HG03139 (cell line): Measurements from ENCODE around the gene SLC41A3.

Source experiments
- ATAC-seq: cut with Tn5 transposase; IDR thresholded peaks from one replicate; pipeline ENCODE4 v1.9.1; 2021; ENCODE audit not compliant: unreplicated experiment

SLC41A3 gene

DNA sequence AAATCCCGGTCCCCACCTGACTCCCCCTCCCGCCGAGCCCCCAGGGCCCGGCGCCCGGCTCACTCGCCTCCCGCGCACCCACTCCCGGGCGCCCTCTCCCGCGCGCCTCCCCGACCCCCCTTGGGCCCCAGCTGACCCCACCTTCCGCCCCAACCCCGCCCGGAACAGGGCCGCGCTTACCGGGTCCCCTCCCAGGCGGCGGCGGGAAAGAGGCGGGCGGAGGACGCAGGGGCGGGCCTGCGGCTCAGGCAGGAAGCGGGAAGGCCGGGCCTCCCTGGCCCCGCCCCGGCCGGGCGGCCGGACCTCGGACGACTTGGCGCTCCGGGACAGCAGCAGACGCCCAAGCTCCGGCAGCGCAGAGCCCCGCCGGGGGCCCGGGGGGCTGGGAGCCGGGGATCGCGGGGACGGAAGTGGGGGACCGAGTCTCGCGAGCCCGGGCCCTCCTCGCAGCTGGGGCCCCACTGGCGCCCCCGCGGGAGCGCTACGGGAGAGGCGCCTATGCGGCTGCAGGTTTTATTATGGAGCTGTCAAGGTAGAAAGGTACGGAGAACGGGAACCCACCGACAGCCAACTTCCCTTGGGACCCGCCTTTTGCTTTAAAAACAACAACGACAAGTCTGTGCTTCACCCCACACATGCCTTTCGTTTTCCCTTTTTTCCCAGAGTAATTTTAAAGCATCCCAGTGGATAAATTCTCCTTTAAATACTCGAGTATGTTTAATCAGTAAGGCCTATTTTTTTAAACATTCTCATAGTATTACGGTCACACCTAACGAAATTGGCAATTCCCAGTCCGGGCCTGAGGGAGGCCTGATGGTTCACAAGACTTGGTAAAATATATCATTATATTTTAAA, at the start of gene SLC41A3:
Gene SLC41A3, minus strand, starts transcription at position 212 of the 855 bp plus-strand sequence. CDS start 15,905 bp downstream, outside the sequence.
- ATAC-seq = peak; percentile 91

DNA sequence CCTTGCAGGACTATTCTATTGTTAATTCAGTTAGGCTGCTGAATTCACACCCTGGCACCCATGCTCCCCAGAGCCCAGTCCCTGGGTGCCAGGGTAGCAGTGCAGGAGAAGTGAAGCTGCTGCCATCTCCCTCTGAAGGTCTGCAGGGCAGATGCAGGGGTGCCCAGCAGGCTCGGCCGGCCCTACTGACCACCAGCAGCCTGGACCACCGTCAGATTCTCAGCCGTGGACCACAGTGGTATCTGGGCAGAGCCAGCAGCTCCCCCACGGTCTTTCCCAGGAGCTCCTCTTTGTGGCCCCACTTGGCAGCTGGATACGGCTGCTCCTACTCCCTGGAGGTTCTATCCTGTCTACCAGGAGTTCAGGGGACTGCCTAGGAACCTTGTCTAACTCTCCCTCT, 49.7 kb upstream of the SLC41A3 start:
- ATAC-seq = no peak

DNA sequence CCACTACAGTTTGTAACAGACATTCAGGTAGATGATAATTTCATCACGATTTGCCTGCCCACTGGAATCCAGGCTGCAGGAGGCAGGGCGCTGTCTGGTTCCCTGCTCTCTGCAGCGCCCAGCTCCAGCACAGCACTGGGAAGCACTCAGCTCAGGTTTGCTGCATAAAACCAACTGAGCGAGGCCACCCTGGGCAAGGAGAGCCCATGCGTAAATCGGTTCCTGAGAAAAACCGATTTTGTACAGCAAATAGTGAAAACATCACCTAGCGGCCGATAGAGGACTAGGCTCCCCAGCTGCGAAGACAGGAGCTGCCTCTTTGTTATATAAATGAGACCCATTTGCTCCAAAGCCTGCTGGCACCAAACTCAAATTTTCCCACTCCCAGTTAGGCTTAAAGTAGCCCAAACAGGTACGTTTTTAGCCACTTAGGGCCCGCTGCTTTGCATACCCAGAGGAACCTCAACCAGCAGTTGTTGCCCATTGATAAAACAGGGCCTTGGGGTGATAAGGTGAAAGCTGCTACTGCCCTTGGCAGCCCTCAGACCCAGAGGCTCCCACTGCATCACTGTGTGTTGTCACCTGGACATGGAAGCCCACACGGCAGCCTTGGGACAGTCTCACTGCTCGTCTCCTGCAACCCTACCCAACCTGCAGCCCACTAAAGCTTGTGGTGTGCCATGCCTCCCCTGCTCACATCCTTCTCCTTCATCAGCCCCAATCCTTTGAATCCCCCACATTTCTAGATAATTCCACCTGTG, 49.0 kb upstream of the SLC41A3 start:
- ATAC-seq = no peak

DNA sequence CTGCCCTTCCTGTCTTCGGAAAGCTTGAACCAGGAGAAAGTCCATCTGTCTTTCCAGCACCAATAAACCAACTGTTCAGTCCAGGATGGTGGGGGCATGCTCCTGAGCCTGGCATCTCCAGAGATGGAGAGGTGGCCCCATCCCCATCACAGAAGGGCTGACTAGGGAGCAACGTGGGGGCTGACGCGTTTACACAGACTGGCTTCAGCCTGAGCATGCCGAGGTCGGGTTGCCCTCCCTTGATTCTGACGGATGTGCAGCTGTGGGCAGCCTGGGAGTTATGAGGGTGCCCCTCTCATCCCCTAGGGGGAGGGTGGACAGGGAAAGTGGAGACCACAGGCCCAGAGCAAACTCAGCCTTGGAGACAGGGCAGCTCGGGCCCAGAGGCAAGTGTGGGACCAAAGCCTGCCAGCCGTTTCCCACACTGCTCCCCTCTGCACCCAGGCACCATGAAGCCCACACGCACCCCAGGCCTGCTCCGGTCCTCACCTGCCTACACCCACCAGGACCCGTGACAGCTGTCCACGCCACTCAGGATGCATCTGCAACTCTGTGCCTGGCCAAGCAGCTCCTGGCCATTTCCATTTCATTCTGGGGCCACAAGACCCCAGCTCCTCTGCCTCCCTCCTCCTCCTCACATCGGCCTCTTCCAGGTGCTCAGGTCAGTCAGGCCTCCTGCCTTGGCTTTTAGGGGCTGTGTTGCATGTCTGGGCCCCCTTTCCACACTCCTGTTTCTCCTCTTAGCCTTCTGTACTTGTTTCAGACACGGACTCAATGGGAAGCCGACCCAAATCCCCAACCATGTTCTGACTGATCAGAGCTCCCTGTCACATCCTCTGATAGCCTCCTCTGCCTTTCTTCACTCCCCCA, 48.2 kb upstream of the SLC41A3 start:
- ATAC-seq = no peak

DNA sequence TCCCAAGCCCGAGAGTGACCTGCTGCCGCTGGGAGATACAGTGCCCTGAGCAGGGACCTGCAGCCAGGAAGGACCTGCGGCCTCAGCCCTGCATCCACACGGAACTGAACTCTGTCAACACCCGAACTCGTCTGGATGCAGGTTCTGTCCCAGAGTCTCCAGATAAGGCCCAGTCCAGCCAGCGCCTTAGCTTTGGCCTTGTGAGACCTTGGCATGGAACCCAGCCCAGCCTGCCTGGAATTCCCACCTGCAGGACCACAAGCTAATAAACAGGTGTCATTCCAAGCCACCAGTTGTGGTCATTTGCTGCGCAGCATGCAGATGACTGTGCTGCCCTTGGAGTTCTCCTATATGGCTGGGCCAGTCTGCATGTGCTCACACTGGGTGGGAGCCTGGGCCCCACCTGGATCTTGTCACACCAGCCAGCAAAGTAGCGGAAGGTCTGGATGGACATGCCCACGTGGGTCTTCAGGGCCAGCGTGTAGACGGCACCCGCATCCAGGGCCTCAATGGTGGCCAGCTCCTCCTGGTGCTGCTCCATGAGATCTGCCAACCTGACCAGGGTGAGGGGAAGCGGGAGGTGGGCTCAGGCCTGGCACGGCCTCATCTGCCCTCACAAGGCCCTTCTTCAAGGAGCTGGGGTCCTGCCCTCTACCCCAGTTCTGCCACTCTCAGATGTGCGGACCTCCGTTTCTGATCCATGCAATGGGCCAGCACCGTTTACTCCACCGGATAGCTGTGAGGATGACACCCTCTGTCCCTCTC, 47.2 kb upstream of the SLC41A3 start:
- no peak for ATAC-seq

DNA sequence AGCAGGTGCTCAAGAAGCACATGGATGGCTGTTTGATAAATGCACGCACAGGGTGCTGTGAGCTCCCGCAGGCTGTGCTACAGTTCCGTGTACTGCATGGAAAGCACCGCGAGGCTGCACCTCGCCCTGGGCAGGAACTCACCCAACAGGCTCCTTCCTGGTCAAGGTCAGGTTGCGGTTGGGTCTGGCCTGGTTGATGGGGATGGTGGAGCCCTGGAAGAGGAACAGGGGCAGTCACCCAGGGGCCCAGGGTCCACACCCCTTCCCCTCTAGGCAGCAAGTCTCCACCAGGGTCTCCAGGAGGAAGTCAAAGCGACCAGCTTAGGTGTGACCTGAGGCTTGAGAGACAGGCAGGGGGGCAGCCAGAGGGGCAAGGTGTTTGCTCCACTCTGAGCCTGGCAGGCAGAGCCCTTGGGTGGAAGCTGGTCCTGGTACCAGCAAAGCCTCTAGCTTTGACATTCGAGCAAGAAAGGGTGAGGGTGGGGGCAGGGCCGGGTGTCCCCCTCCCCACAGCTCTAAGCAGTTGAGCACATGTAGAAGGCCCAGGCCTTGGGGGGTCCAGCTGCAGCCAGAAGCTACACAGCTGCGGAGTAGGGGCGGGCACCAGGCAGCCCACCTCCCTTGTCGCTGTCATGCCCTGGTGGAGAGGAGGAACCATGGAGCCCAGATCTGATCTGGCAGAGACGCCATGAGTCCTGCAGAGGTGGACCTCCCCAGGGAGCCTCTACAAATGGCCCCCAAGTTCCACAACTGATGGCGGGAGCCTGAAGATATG, 46.3 kb upstream of the SLC41A3 start:
- no peak for ATAC-seq

DNA sequence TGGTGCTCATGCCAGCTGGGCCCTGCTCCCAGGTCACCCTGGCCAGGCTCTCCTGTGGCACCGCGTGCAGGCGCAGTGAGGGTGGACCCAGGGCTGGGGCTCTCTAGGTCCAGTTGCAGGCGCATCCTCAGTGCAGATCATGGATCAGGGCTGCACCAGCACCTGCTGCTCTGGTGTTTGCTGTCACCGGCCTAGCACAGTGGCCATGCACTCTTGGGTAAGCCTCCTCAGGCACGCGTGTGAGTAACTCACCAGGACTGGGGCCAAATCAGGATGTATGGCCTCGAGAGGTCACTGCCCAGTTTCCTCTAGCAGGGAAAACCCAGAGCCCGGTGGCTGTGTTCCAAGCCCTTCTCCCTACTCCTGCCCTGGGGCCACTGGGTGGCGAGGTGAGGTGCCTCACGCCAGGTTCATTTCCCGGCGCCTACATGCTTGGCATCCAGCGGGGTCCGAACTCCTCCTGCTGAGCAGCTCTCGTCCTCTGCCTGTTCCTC, 45.5 kb upstream of the SLC41A3 start:
- no peak for ATAC-seq

DNA sequence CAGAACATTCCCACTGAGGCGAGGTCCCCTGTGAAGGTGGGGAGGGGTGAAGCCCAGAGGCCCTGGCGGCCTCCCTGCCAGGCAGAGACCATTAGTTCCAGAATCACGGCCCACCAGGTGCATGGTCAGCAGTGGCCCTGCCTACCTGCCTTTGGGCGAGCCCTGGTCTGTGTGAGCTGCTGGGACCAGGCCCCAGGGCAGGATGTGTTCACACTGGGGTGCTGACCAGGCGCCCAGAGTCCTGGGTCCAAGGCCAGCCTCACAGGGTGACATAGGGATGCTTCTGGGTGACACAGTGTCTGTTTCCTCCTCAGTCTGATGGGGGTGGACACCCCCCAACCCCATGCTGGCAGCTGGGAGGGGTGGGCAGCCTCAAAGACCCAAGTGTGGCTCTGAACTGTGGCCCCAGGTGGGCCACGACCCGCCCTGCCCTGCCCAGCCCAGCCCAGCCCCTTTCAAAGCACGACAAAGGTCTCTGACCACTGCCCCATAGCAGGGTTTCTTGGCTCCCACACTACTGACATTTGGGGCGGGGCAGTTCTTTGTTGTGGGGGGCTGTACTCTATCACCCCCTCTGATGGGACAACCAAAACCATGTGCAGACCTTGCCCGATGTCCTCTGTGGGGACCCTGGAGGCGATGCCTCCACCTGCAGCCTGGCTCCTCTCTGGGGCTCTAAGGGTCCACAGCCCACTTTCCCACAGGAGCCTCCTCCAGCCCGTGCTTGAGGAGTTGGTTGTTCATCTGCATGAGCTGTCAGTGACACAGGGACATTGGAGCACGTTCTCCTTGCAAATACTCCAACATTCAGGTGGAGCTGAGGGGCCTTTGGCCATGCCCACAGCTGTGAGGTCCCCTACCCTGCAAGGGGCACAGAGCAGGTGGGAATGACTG, 44.8 kb upstream of the SLC41A3 start:
- ATAC-seq = no peak

DNA sequence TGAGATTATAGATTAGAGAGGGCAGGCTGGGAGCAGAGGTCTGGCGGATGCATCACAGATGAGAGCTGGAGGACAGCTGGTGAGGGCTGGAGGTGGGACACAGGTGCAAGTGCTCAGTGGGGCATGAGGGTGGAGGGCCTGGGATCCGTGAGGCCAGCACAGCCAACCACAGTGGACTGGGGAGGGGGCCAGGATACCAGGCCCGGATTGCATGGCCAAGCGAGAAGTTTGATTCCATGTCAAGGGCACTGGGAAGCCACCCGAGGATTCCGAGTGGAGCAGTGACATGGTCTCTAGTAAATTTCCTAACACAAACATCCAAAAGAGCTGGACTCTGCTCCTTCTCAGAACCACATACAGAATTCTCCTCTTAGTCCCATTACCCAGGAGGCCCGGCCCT, 44.0 kb upstream of the SLC41A3 start:
- no peak for ATAC-seq

DNA sequence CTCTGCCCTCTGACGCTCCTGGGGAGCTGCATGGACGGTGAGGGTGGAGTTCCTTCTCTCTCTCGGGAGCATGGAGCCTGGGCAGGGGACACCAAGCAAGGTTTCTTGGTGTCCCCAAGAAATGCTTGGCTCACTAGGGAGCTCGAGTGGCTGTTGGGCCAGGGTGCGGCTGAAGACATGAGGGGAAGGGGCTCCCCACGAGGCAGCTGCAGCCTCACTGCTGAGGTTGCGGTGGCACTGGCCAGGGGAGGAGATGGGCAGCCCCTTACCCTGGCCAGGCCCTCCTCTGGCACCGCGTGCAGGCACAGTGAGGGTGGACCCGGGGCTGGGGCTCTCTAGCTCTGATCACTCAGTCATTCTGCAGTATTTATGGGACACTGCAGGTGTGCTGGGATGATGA, 43.5 kb upstream of the SLC41A3 start:
- no peak for ATAC-seq

DNA sequence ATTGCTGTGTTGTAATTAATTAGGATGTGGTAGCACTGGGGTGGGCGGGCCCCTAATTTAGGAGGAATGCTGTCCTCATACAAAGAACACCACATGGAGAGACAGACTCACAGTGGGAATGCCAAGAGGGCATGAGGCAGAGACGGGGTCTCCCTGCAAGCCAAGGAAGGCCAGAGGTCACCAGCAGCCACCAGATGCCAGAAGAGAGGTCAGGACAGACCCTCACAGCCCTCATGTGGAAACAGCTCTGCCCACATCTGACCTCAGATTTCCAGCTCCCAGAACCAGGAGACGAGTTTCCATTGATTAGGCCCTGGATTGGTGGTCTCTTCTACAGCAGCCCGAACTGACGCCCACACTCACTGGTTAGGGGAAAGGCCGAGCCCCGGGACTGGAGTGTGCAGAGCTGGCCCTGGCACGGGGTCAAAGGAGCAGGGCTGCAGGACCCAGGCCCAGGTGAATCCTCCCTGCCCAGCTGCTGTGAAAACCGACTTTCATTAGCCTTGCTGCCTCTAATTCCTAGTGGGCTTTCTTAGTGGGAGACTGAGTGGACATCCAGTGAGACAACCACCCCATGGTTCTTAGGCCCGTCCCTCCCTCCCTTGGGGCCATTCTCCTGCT, 43.0 kb upstream of the SLC41A3 start:
- no peak for ATAC-seq

DNA sequence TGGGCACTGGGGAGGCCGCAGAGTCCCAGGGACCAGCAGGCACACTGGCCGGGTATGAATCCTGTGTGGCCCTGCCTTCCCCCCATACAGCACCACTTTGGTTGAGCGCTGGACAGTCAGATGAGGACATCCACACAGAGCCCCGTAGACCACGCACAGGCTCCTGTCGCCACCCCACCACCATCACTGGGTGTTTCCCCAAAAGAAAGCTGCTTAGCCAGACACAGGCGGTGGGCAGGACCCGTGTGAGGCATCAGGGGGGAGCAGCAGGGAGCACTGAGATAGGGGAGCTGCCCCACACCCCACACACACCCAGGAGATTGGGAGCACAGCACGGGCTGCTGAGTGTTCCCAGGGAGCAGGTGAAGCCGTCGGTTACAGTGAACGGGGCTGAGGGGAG, 42.4 kb upstream of the SLC41A3 start:
- ATAC-seq = no peak

DNA sequence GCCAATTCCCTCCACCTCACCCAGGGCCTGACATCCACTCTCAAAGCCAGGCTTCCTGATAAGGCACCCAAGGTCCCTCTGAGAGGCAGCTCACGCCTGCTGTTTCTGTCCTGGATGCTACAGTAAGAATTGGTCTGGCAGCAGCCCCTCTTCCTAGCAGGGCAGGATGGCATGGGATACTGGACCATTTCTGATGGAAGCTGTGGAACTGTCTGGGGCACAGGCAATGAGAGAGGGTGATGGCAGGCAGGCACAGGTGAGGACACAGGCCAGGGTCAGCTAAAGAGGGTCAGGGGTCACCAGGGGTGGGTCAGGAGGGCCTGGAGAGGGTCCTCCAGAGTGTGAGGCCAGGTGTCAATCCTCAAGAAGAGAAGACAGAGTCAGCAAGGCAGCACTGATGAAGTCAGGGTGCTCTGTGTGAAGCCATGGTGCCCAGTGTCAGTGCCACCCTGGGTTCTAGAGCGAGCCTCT, 41.9 kb upstream of the SLC41A3 start:
- no peak for ATAC-seq

DNA sequence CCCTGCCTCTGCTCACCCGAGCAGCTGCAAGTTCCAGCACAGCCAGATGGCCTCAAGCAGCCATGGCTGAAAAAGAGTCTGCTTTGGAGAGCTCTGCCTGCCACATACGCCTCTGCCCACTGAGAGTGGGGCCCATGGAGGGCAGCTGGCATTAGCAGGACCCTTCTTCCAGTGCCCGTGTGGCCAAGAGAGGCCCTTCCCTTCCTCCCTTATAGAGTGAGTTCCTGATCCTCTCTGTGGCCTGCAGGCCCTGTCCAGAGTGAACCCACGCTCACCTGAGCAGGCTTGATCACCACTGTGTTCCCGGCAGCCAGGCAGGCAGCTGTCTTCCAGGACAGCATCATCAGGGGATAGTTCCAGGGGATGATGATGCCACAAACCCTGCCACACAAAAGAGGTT, 41.4 kb upstream of the SLC41A3 start:
- ATAC-seq = no peak

DNA sequence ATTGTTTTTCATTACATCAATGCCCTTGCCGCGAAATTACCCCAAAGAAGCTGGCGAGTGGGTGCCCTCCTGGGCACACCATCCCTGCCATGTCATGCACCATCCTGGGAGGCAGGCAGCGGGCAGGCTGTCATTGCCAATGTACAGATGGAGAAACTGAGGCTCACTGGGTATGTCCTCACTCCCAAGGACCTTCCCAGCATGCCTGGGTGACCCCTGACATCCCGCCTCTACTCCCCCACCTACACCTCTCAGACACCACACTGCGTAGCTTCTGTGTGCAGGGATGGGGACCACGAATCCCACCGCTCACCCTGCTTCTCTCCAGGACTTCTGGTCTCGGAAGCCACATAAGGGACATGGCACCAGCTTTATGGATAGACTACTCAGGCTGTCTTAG, 41.0 kb upstream of the SLC41A3 start:
- ATAC-seq = no peak

DNA sequence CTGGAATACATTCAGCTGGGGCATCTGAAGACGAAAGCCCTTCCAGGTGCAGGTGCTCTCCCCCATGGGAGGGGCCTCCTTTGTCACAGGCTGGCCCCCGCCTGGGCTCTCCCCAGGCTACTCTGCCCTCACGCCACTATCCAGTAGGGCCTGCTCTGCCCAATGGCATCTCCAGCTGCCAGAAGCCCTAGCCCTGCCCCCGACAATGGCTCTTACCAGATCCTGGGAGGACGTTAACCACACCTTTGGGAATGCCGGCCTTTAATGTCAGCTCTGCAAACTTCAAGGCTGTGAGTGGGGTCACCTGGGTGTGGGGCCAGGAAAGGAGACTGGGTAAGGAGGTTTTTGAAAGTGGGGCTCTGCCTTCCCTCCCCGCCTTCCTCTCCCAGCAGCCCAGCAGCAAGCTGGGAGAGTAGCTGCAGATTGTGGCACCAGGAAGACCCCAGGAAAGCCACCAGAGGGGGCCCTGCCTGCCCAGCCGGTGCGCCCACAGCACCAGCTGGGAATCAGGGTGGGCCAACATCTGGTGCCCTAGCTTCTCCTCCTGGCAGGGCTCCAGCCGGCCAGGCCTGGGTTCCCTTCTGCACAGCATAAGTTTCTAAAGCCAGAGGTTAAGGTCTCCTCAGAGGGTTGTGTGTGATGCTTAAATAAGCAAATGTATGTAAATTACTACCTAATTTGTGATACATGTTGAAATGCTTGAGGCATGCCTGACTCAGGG, 40.4 kb upstream of the SLC41A3 start:
- ATAC-seq = no peak

DNA sequence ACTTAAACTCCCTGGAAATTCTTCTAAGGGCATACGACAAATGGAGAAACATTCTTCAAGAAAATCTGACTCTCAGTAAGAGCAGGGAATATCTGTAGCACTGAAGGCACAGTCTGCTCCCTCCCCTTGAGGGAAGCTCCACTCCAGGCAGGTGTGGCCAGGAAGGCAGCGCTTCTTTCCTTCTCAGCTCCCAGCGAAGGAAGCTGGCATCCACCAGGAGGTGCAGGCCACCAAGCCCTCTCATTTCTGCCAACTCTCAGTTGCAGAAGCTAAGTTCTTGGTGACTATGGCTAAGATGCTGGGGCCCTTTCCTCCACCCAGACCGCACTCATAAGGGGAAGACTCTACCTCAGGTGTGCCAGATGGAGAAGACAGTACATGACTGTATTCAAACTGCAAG, 37.7 kb upstream of the SLC41A3 start:
- no peak for ATAC-seq
